ENCODE data around the gene AHI1. TPM values are rescaled to one million over a fixed set of nuclear protein-coding genes. Genes with fewer than 3 reads are reported as not detected.

Gene AHI1
- polyA plus RNA-seq, 1 donor (not counting 4 experiments of a cell fraction or from before 2014, with no cell fraction given) = 7.0 TPM

DNA sequence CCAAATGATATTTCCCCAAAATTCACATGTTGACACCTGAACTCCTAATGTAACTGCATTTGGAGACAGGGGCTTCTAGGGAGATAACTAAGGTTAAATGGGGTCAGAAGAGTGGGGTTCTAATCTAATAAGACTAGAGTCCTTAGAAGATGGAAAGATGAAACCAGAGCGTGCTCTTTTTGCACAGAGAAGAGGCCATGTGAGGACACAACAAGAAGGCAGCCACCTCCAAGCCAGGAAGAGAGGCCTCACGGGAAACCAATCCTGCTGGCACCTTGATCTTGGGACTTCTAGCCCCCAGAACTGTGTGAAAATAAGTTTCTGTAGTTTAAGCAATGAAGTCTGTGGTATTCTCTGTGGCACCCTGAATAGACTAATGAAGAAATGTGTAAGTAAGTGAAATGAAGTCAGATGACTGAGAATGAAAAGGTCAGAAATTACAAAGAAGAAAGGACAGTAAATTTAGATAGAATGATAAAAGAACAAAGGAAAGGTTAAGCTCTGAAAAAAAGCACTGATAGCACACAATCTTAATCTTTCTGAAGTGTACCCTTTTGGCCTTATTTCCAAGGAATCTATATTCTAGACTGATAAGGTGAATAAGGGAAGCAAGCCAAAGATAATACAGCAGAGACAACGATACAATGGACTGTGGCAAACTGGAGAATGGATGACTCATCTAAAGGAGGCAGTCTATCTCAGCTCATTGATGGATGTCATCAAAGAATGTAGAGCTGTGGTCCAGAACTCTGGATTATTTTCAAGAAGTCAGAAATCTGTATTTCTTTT is 206.1 kb downstream of the AHI1 start:
- H3K4me1 ChIP-seq (ENCODE audit: control insufficient read depth, extremely low read depth, insufficient read depth, low read length) = no peaks in the 10 kb centered on the region
- no peaks in the 10 kb centered on the region for H4K20me1 ChIP-seq (ENCODE audit: control insufficient read depth, extremely low read depth, insufficient read depth, low read length)
- no peaks in the 10 kb centered on the region for H3K36me3 ChIP-seq (ENCODE audit: control insufficient read depth in 2 of 2, extremely low read depth in 1 of 2, insufficient read depth in 2 of 2, low read length in 2 of 2)
- no peaks in the 10 kb centered on the region for H3K27me3 ChIP-seq (ENCODE audit: control insufficient read depth, extremely low read depth, insufficient read depth, low read length)
- H2AFZ ChIP-seq (ENCODE audit: control insufficient read depth, low read length) = no peak overlapping the region
- H3K27ac ChIP-seq (ENCODE audit: control insufficient read depth, insufficient read depth, low read length) = no peak overlapping the region
- no peak overlapping the region for H3K4me2 ChIP-seq (ENCODE audit: control insufficient read depth, extremely low read depth, insufficient read depth, low read depth, low read length)
- no peaks in the 10 kb centered on the region for H3K79me2 ChIP-seq (ENCODE audit: control insufficient read depth, insufficient read depth, low read length)
- FAIRE-seq (peak; percentile 85), DNase-seq (ENCODE audit: low read depth, low spot score) (no peak)
- no peaks in the 10 kb centered on the region for H3K9me1 ChIP-seq (ENCODE audit: control insufficient read depth, extremely low read depth, insufficient read depth, low read length)
- dilution Hi-C loops (cut with MboI; ENCODE audit: extremely low pct_ligation_motif_present, low sequenced_read_pairs) = no loop called here
- no peaks in the 10 kb centered on the region for H3K9me3 ChIP-seq (ENCODE audit: control insufficient read depth, low read depth, low read length)
- H3K9ac ChIP-seq (ENCODE audit: control insufficient read depth, extremely low read depth, insufficient read depth, low read length) = no peak overlapping the region
- H3K4me3 ChIP-seq (ENCODE audit: control insufficient read depth in 2 of 3, extremely low read depth in 1 of 3, insufficient read depth in 2 of 3, low read depth in 1 of 3, low read length in 3 of 3) = no peak overlapping the region
- TF ChIP-seq, protein P1, sequence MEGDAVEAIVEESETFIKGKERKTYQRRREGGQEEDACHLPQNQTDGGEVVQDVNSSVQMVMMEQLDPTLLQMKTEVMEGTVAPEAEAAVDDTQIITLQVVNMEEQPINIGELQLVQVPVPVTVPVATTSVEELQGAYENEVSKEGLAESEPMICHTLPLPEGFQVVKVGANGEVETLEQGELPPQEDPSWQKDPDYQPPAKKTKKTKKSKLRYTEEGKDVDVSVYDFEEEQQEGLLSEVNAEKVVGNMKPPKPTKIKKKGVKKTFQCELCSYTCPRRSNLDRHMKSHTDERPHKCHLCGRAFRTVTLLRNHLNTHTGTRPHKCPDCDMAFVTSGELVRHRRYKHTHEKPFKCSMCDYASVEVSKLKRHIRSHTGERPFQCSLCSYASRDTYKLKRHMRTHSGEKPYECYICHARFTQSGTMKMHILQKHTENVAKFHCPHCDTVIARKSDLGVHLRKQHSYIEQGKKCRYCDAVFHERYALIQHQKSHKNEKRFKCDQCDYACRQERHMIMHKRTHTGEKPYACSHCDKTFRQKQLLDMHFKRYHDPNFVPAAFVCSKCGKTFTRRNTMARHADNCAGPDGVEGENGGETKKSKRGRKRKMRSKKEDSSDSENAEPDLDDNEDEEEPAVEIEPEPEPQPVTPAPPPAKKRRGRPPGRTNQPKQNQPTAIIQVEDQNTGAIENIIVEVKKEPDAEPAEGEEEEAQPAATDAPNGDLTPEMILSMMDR (optimal IDR thresholded peaks at IDR 0.05 in 1 of 3, IDR thresholded peaks at IDR 0.05 in 1 of 3, conservative IDR thresholded peaks at IDR 0.05 in 1 of 3; ENCODE audit: extremely low read depth in 1 of 3, insufficient read depth in 2 of 3, low read length in 3 of 3) = no peak
- TF ChIP-seq EZH2 (IDR thresholded peaks at IDR 0.05; ENCODE audit: low read length) = no peak

DNA sequence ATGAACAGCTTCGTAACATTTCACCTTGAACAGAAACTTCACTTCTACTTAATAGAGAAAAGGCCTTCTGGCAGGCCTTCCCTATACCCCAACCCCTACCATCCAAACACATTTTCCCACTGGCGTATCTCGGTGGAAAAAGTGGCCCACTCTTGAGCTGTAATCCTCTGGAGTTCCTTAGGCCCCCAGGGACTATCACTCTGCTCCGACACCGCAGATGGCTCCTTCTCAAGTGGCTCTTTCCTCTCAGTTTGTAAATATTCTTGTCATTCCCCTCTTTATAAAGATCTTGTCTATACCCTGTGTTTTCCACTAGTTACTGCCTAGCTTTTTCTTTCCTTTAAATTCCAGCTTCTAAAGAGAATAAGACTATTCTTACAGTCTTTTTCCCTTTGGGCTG is 207.7 kb downstream of the AHI1 start:
- TF ChIP-seq, protein P1 (optimal IDR thresholded peaks at IDR 0.05 in 1 of 3, IDR thresholded peaks at IDR 0.05 in 1 of 3, conservative IDR thresholded peaks at IDR 0.05 in 1 of 3; ENCODE audit: extremely low read depth in 1 of 3, insufficient read depth in 2 of 3, low read length in 3 of 3) = no peak
- TF ChIP-seq EZH2 (IDR thresholded peaks at IDR 0.05; ENCODE audit: low read length) = no peak
- Histone ChIP-seq H3K27me3 (ENCODE audit: control insufficient read depth, extremely low read depth, insufficient read depth, low read length) (no peaks in the 10 kb centered on the region), H3K79me2 (ENCODE audit: control insufficient read depth, insufficient read depth, low read length) (no peaks in the 10 kb centered on the region), H2AFZ (ENCODE audit: control insufficient read depth, low read length) (no peak overlapping the region), H3K4me1 (ENCODE audit: control insufficient read depth, extremely low read depth, insufficient read depth, low read length) (no peaks in the 10 kb centered on the region), H3K27ac (ENCODE audit: control insufficient read depth, insufficient read depth, low read length) (no peak overlapping the region), H3K9me1 (ENCODE audit: control insufficient read depth, extremely low read depth, insufficient read depth, low read length) (no peaks in the 10 kb centered on the region), H3K9ac (ENCODE audit: control insufficient read depth, extremely low read depth, insufficient read depth, low read length) (no peak overlapping the region), H3K9me3 (ENCODE audit: control insufficient read depth, low read depth, low read length) (no peaks in the 10 kb centered on the region), H3K4me3 (ENCODE audit: control insufficient read depth in 2 of 3, extremely low read depth in 1 of 3, insufficient read depth in 2 of 3, low read depth in 1 of 3, low read length in 3 of 3) (no peak overlapping the region), H4K20me1 (ENCODE audit: control insufficient read depth, extremely low read depth, insufficient read depth, low read length) (no peaks in the 10 kb centered on the region), H3K4me2 (ENCODE audit: control insufficient read depth, extremely low read depth, insufficient read depth, low read depth, low read length) (no peak overlapping the region), H3K36me3 (ENCODE audit: control insufficient read depth in 2 of 2, extremely low read depth in 1 of 2, insufficient read depth in 2 of 2, low read length in 2 of 2) (no peaks in the 10 kb centered on the region)
- DNase-seq (ENCODE audit: low read depth, low spot score) = no peak
- no peak for FAIRE-seq
- dilution Hi-C loops (cut with MboI; ENCODE audit: extremely low pct_ligation_motif_present, low sequenced_read_pairs) = no loop called here

All from keratinocyte (primary cell).